DMS53 (cell line): ENCODE measurements around the gene RS1.

Source experiments
- DNase-seq: peaks from one replicate; lab custom pipeline; 2025; lab: John Stamatoyannopoulos, UW

Gene RS1

DNA sequence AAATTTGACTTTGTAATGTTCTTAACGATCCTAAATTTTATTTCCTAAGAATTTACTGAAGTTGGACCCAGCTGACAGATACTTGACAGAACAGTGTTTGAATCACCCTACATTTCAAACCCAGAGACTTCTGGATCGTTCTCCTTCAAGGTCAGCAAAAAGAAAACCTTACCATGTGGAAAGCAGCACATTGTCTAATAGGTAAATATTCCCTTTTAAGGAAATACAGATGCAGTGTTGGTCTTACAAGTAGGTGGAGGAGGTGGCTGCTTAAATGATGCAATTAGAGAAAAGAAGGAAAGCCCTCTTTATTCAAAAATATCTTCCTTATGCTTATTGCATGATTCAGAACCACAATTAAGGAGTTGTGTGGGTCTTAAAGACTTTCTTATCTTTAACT, 73.5 kb downstream of the RS1 start:
- DNase-seq: peak; percentile 2

DNA sequence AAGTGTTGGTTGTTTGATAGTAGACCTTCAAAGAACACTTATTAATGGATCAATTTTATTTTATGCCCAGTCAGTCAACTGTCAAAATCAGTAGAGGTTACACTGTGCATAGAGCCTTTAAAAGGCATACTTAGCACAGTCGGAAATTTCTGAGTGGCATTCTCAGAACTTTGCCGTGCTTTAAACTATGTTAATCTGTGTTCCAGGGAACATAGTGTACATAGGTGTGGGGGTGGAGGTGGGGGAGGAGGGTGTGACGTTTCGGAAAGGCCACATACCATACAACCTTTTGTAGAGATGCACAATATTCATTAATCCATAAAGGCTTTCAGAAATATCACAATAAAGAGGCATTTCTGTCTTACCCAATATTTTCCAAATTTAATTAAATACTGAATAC, 75.8 kb downstream of the RS1 start:
- DNase-seq: no peak

DNA sequence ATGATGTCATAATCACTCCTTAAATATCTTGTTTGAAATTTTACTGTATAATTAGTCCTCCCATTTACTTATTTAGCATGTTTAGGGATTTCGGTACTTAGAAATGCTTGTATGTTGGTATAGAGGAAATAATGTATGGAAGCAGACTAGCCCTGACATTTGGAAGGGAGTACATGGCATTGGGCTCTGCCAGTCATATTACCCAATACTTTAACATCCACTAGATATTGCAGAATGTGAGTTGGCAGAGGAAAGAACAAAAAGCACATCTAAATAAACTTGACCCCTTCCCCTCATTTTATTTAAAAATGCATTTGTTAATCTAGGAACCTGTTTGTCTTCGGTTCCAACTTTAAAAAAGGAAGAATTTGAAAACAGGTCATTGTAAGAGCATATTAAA, 77.8 kb downstream of the RS1 start:
- DNase-seq: no peak

DNA sequence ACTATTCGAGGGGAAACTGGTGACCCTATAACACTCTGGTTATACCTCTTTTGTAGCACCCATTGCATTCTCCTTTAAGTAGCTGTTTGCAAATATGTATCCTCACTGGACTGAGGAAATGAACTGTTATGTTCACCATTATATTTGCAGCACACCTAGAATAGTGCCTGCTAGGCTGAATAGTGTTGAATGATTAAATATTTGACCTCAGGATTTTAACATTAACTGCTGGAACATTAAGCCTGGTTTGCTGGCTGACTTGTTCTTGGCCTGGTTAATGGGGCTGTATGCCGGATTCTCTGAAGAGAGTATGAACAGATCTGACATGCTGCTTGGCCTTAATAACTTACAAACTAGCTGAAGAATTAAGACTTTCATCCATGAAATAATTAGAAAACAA, 80.1 kb downstream of the RS1 start:
- DNase-seq: no peak
